K562 (cell line): ENCODE results near the gene RXFP3. TPM values are rescaled to one million over a fixed set of nuclear protein-coding genes. Genes with fewer than 3 reads are reported as not detected.

Source experiments
- ATAC-seq: fragments of 200-7000 bp; cut with Tn5 transposase; 3 replicates; pipeline ENCODE4 v1.9.1; 2020; ENCODE audit warnings: moderate library complexity
- BruUV-seq: library from RNA; stranded (reverse); fragments of 400-500 nt; replicated peaks from 2 replicates; lab custom pipeline; 2021; lab: Mats Ljungman, UMichigan
- CTCF ChIA-PET: fragments of 300-600 bp; formaldehyde crosslinking; extraction: SDS; loops from one replicate; lab custom pipeline; 2021; ENCODE audit warnings: low intra/inter-chr PET ratio; lab: Yijun Ruan, JAX
- POLR2A ChIA-PET: fragments of 300-600, 350-650 bp; sonication (Branson Sonifier 250); formaldehyde crosslinking; extraction: SDS; loops from one replicate; lab custom pipeline; 2021; ENCODE audit warnings: antibody characterized with exemption, inconsistent platforms; lab: Yijun Ruan, JAX
- DNase-seq, 4 experiments: peaks; one replicate each; pipeline versions ENCODE4 v3.0.0 to v3.0.0-alpha.2; 2011 to 2018; ENCODE audit warnings: low spot score in 3 of 4, mixed read lengths in 3 of 4; ENCODE audit errors: extremely low read depth in 1 of 4
- FAIRE-seq: peaks from 2 replicates; lab custom pipeline; 2011; peaks lifted over from hg19 to GRCh38; lab: Jason Lieb, UNC
- H2AFZ ChIP-seq: 2 replicates; pipeline ENCODE4 v1.6.0; 2011; ENCODE audit warnings: low read depth, low read length, control low read depth, inconsistent platforms
- H3K27ac ChIP-seq: fragments of 200-600 bp; 3 replicates; pipeline ENCODE4 v1.8.0; 2011; ENCODE audit warnings: low read depth, mild to moderate bottlenecking, control low read depth, inconsistent platforms, low read length, moderate library complexity, mixed read lengths; ENCODE audit errors: extremely low read depth
- H3K27me3 ChIP-seq, 2 experiments: fragments of 300-600 bp in 1 of 2; 2 replicates in 1 of 2; 3 replicates in 1 of 2; pipeline versions ENCODE4 v1.6.0 to v1.8.0; 2011; ENCODE audit warnings: inconsistent platforms in 2 of 2, low read length in 2 of 2, mild to moderate bottlenecking in 1 of 2, mixed read lengths in 1 of 2, moderate library complexity in 1 of 2; ENCODE audit not compliant: control insufficient read depth in 2 of 2, insufficient read depth in 2 of 2
- H3K36me3 ChIP-seq: fragments of 300-600 bp; 3 replicates; pipeline ENCODE4 v1.8.0; 2011; ENCODE audit warnings: mild to moderate bottlenecking, low read length, inconsistent platforms; ENCODE audit not compliant: control insufficient read depth, insufficient read depth
- H3K4me1 ChIP-seq, 2 experiments: fragments of 200-600 bp in 1 of 2; replicated peaks in 1 of 2; 2 replicates in 1 of 2; 3 replicates in 1 of 2; pipeline versions ENCODE4 v1.5.1 to v1.8.0; 2011; ENCODE audit warnings: inconsistent platforms in 2 of 2, low read length in 2 of 2, mild to moderate bottlenecking in 1 of 2, mixed read lengths in 1 of 2, moderate library complexity in 1 of 2; ENCODE audit not compliant: control insufficient read depth in 2 of 2, insufficient read depth in 2 of 2
- H3K4me2 ChIP-seq: 2 replicates; pipeline ENCODE4 v1.6.1; 2011; ENCODE audit warnings: low read length, control low read depth, inconsistent platforms, mixed read lengths; ENCODE audit not compliant: insufficient read depth
- H3K4me3 ChIP-seq: fragments of 200-600 bp; sonication (generic), shearing (Covaris generic); 2 replicates; pipeline ENCODE4 v1.5.1; 2016; ENCODE audit warnings: control low read depth, inconsistent platforms
- H3K79me2 ChIP-seq: fragments of 200-600 bp; 3 replicates; pipeline ENCODE4 v1.8.0; 2011; ENCODE audit warnings: low read length, inconsistent platforms; ENCODE audit not compliant: control insufficient read depth, insufficient read depth
- H3K9ac ChIP-seq, 2 experiments: 2 replicates each; pipeline versions ENCODE4 v1.6.0 to v1.6.1; 2011; ENCODE audit warnings: low read depth in 2 of 2, low read length in 2 of 2, control low read depth in 1 of 2, inconsistent platforms in 1 of 2, mild to moderate bottlenecking in 1 of 2, mixed read lengths in 1 of 2; ENCODE audit not compliant: insufficient read depth in 1 of 2
- H3K9me1 ChIP-seq: one replicate; pipeline ENCODE4 v1.6.0; 2011; ENCODE audit warnings: inconsistent platforms, mild to moderate bottlenecking, low read length, moderate library complexity; ENCODE audit not compliant: control insufficient read depth, insufficient read depth
- H3K9me3 ChIP-seq: replicated peaks from 2 replicates; pipeline ENCODE4 v1.5.1; 2011; ENCODE audit warnings: low read depth, low read length, inconsistent platforms; ENCODE audit not compliant: control insufficient read depth, insufficient read depth
- H4K20me1 ChIP-seq: replicated peaks from 2 replicates; pipeline ENCODE4 v1.6.1; 2011; ENCODE audit warnings: low read length, inconsistent platforms, mixed read lengths; ENCODE audit not compliant: control insufficient read depth, insufficient read depth
- ATF1 ChIP-seq, 2 experiments: fragments of 450-650 bp in 1 of 2; IDR thresholded peaks; 2 replicates each; pipeline ENCODE4 v1.6.1; 2016; ENCODE audit warnings: missing compliant biosample characterization in 1 of 2, missing genetic modification characterization in 1 of 2
- CBX3 ChIP-seq, 2 experiments: IDR thresholded peaks; 1 replicate in 1 of 2; 2 replicates in 1 of 2; pipeline ENCODE4 v1.6.1; 2012; ENCODE audit warnings: inconsistent platforms in 2 of 2, low read length in 2 of 2, borderline replicate concordance in 1 of 2, control low read depth in 1 of 2
- CBX5 ChIP-seq: IDR thresholded peaks from 2 replicates; pipeline ENCODE4 v1.6.1; 2014; ENCODE audit warnings: low read depth, borderline replicate concordance
- HOMEZ ChIP-seq: fragments of 250-450 bp; sonication (Bioruptor Pico); IDR thresholded peaks from 2 replicates; pipeline ENCODE4 v1.4.0; 2020; ENCODE audit warnings: mild to moderate bottlenecking, moderate library complexity
- KDM1A ChIP-seq, 2 experiments: fragments of 450-650 bp; IDR thresholded peaks; 2 replicates each; pipeline ENCODE4 v1.6.1; 2016; ENCODE audit warnings: mild to moderate bottlenecking in 2 of 2
- LEF1 ChIP-seq: fragments of 450-650 bp; IDR thresholded peaks from 2 replicates; pipeline ENCODE4 v1.6.1; 2016; ENCODE audit warnings: mild to moderate bottlenecking
- NELFE ChIP-seq: IDR thresholded peaks from 2 replicates; pipeline ENCODE4 v1.6.1; 2011; ENCODE audit warnings: mild to moderate bottlenecking; ENCODE audit not compliant: insufficient read depth, insufficient read length
- NR1H2 ChIP-seq: sonication (generic); formaldehyde crosslinking; IDR thresholded peaks from 2 replicates; pipeline ENCODE4 v1.4.0; 2020; ENCODE audit warnings: mild to moderate bottlenecking, missing genetic modification reagents
- SRSF9 ChIP-seq: fragments of 200-400 bp; formaldehyde crosslinking; IDR thresholded peaks from 2 replicates; pipeline ENCODE4 v1.6.1; 2017; ENCODE audit warnings: low read depth, low read length, borderline replicate concordance
- TEAD1 ChIP-seq, 2 experiments: fragments of 450-650 bp in 1 of 2; sonication (generic) in 1 of 2; formaldehyde crosslinking; IDR thresholded peaks; 2 replicates each; pipeline versions ENCODE4 v1.4.0 to v1.8.0; 2020 to 2022; ENCODE audit warnings: mild to moderate bottlenecking in 2 of 2, missing genetic modification reagents in 1 of 2
- TSC22D4 ChIP-seq: fragments of 450-650 bp; IDR thresholded peaks from 2 replicates; pipeline ENCODE4 v1.6.1; 2016; ENCODE audit warnings: missing genetic modification characterization, missing biosample characterization, control low read depth
- WHSC1 ChIP-seq: IDR thresholded peaks from one replicate; pipeline ENCODE4 v1.6.1; 2012; ENCODE audit warnings: low read length, control low read depth, inconsistent platforms
- ZC3H8 ChIP-seq: fragments of 450-650 bp; IDR thresholded peaks from 2 replicates; pipeline ENCODE4 v1.6.1; 2017
- ZNF165 ChIP-seq: fragments of 250-450 bp; sonication (Bioruptor Pico); IDR thresholded peaks from 2 replicates; pipeline ENCODE4 v1.4.0; 2020; ENCODE audit warnings: borderline replicate concordance
- ZNF431 ChIP-seq: sonication (generic); formaldehyde crosslinking; IDR thresholded peaks from 2 replicates; pipeline ENCODE4 v1.8.0; 2022; ENCODE audit warnings: mild to moderate bottlenecking, missing genetic modification reagents
- ZNF766 ChIP-seq: fragments of 200-800 bp; sonication (Bioruptor generic); conservative IDR thresholded peaks from 2 replicates; pipeline ENCODE4 v1.6.1; 2016; ENCODE audit warnings: missing genetic modification characterization, missing compliant biosample characterization
- WGBS: fragments of 100-300 bp; shearing (Covaris generic); methylation state at CpG from one replicate; pipeline ENCODE4 v1.1.6; 2016; ENCODE audit warnings: low coverage, mixed read lengths; ENCODE audit not compliant: insufficient coverage; ENCODE audit errors: missing lambda C conversion rate; 5-methylcytosine and 5-hydroxymethylcytosine counted together
- in situ Hi-C: fragments of 300-500 bp; cut with MboI; formaldehyde crosslinking; loops from 4 replicates; pipeline ENCODE4 v1.15.0; 2018; ENCODE audit warnings: inconsistent platforms, mixed read lengths
- intact Hi-C: fragments of 100-400 bp; cut with micrococcal nuclease; formaldehyde crosslinking; loops from 2 replicates; pipeline ENCODE4 v1.14.2; 2022
- polyA plus RNA-seq, 8 experiments: library from polyadenylated mRNA; depleted of rRNA in 4 of 8; stranded (reverse) in 5 of 8; unstranded in 3 of 8; fragments of >200 nt; fragmentation: Nextera tagmentation in 2 of 8; fragmentation: Illumina TruSeq in 1 of 8; extraction: Ambion mirVana in 2 of 8; extraction: Trizol in 1 of 8; gene quantifications; 2 replicates each; pipeline versions ENCODE4 v1.2.1 to v1.2.3, GENCODE V29; 2011 to 2014; ENCODE audit warnings: inconsistent platforms in 1 of 8, missing spikeins in 1 of 8
- total RNA-seq, 7 experiments: library from RNA; depleted of rRNA in 6 of 7; stranded (reverse); fragments of >200 nt in 6 of 7; fragmentation: Illumina TruSeq in 2 of 7; extraction: Trizol in 2 of 7; gene quantifications; 2 replicates each; pipeline versions ENCODE4 v1.2.1 to v1.2.3, GENCODE V29; 2011 to 2021; ENCODE audit warnings: low replicate concordance in 1 of 7
- TF ChIP-seq, protein P1 (sequence below): fragments of 450-650 bp; conservative IDR thresholded peaks from 2 replicates; pipeline ENCODE4 v1.6.1; 2016; ENCODE audit warnings: missing genetic modification characterization, low read depth, mild to moderate bottlenecking, missing compliant biosample characterization, moderate library complexity
- TF ChIP-seq, protein P2 (sequence below): fragments of 250-450 bp; sonication (Bioruptor Pico); IDR thresholded peaks from 2 replicates; pipeline ENCODE4 v1.9.0; 2021; ENCODE audit warnings: mild to moderate bottlenecking, inconsistent platforms

The RXFP3 gene
- total and polyA plus RNA-seq, 9 of the 15 experiments (the other 6 are each of a cell fraction or from before 2014, with no cell fraction given) = not detected

GRCh38 chr5:33905381-33905780, 30.8 kb upstream of the RXFP3 start:
- ATAC-seq (no peak), DNase-seq (no peak), FAIRE-seq (no peak)
- in situ Hi-C loops = no loop called here
- Histone ChIP-seq H3K79me2 (no peaks in the 10 kb centered on the region), H3K9me3 (no peaks in the 10 kb centered on the region), H2AFZ (no peak overlapping the region), H3K9me1 (no peaks in the 10 kb centered on the region), H3K27ac (no peak overlapping the region), H3K9ac (no peak overlapping the region), H3K4me3 (no peak overlapping the region), H3K27me3 (no peaks in the 10 kb centered on the region), H4K20me1 (no peaks in the 10 kb centered on the region), H3K36me3 (no peaks in the 10 kb centered on the region), H3K4me2 (no peak overlapping the region), H3K4me1 (no peaks in the 10 kb centered on the region)
- no TSS peak for BruUV-seq
- ChIA-PET CTCF (no interaction called here), POLR2A (no interaction called here)
- intact Hi-C loops = no loop called here
- TF ChIP-seq ZNF431 (no peak), TSC22D4 (tag) (no peak), CBX3 (IDR thresholded peaks at IDR 0.05; ENCODE audit: borderline replicate concordance in 1 of 2, low read length in 2 of 2) (no peak), CBX5 (no peak), ZNF165 (no peak), SRSF9 (no peak), NELFE (no peak), ZC3H8 (no peak), TEAD1 (CRISPR knock-in tag; IDR thresholded peaks at IDR 0.05) (no peak), NR1H2 (no peak), ATF1 (CRISPR knock-in tag; IDR thresholded peaks at IDR 0.05) (no peak), ATF1 (tag; IDR thresholded peaks at IDR 0.05) (no peak), WHSC1 (no peak), HOMEZ (no peak), ZNF766 (CRISPR knock-in tag) (no peak), LEF1 (no peak), KDM1A (IDR thresholded peaks at IDR 0.05) (no peak)
- TF ChIP-seq, protein P1, sequence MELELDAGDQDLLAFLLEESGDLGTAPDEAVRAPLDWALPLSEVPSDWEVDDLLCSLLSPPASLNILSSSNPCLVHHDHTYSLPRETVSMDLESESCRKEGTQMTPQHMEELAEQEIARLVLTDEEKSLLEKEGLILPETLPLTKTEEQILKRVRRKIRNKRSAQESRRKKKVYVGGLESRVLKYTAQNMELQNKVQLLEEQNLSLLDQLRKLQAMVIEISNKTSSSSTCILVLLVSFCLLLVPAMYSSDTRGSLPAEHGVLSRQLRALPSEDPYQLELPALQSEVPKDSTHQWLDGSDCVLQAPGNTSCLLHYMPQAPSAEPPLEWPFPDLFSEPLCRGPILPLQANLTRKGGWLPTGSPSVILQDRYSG (tag) = no peak
- TF ChIP-seq, protein P2, sequence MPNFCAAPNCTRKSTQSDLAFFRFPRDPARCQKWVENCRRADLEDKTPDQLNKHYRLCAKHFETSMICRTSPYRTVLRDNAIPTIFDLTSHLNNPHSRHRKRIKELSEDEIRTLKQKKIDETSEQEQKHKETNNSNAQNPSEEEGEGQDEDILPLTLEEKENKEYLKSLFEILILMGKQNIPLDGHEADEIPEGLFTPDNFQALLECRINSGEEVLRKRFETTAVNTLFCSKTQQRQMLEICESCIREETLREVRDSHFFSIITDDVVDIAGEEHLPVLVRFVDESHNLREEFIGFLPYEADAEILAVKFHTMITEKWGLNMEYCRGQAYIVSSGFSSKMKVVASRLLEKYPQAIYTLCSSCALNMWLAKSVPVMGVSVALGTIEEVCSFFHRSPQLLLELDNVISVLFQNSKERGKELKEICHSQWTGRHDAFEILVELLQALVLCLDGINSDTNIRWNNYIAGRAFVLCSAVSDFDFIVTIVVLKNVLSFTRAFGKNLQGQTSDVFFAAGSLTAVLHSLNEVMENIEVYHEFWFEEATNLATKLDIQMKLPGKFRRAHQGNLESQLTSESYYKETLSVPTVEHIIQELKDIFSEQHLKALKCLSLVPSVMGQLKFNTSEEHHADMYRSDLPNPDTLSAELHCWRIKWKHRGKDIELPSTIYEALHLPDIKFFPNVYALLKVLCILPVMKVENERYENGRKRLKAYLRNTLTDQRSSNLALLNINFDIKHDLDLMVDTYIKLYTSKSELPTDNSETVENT (CRISPR knock-in tag) = no peak
- WGBS = 0% methylated on average over 1 of the region's 1 CpG
